ENCODE results near the gene GM2A. TPM values are rescaled to one million over a fixed set of nuclear protein-coding genes. Genes with fewer than 3 reads are reported as not detected.

The GM2A gene
- total and polyA plus RNA-seq, 12 donors, result 15.5 to 81.3 (median 53.9) TPM

DNA sequence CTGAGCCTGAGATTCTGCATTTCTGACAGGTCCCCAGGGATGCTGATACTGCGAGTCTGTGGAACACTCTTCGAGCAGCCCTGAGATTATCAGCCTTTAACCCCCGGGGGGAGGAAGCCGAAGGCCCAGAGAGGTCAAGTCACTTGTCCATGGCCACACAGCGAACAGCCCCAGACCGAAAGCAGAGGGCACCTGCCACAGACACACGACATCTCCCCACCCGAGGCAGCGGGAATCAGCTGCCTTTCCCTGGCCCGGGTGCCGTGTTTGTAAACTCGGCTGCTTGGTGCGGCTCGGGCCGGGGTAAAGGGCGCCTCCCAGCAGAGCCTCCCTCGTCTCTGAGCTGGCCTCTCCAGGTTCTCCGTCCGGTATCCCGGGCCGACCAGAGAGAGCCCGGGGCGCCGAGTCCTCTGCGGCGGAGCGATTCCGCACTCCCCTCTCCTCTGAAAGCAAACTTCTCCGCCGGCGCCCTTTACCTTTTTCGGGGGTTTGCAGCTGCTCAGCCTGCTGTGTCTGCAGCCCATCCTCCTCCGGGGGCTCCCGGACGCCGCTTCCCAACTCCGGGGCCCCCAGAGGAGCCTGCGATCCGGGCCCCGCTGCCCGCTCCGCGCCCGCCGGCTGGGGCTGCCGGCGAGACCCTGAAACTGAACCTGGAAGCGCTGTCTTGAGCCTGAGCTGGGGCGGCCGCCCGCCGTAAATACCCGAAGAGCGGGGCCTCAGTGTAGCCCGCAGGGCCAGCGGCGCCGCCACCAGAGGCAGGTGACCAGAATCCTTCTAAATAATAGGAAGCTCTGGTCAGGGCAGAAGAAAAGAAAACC lies 29.3 kb upstream of the GM2A start, which contains the start of gene CCDC69:
CCDC69 (minus strand) TSS at position 646 of the 818 bp plus-strand sequence; CDS start at position 524, 122 bp downstream.
- TF ChIP-seq, protein P1, sequence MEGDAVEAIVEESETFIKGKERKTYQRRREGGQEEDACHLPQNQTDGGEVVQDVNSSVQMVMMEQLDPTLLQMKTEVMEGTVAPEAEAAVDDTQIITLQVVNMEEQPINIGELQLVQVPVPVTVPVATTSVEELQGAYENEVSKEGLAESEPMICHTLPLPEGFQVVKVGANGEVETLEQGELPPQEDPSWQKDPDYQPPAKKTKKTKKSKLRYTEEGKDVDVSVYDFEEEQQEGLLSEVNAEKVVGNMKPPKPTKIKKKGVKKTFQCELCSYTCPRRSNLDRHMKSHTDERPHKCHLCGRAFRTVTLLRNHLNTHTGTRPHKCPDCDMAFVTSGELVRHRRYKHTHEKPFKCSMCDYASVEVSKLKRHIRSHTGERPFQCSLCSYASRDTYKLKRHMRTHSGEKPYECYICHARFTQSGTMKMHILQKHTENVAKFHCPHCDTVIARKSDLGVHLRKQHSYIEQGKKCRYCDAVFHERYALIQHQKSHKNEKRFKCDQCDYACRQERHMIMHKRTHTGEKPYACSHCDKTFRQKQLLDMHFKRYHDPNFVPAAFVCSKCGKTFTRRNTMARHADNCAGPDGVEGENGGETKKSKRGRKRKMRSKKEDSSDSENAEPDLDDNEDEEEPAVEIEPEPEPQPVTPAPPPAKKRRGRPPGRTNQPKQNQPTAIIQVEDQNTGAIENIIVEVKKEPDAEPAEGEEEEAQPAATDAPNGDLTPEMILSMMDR (IDR thresholded peaks at IDR 0.05), result peak in 5 of 6 experiments; percentile 17 to 33 (median 27)
- TF ChIP-seq POLR2A (IDR thresholded peaks at IDR 0.05), result peak; percentile 79 to 91
- H3K9me3 ChIP-seq (replicated peaks in 1 of 3), result no peaks in the 10 kb centered on the region
- peak within 1 kb of the TSS; percentile 12 to 92 (median 84) for H3K27ac ChIP-seq
- H3K36me3 ChIP-seq (replicated peaks in 1 of 2), result no peaks in the 10 kb centered on the region
- intact Hi-C loops (cut with DNase I), result no loop called here
- H3K27me3 ChIP-seq, result no peaks in the 10 kb centered on the region
- H3K4me3 ChIP-seq, result peak within 1 kb of the TSS; percentile 39 to 81 (median 72)
- 0 to 1% (median 1%) methylated on average over 23 to 58 of the region's 58 CpGs for WGBS, 4 donors
- peaks cover 22 to 51% of the 10 kb centered on the region in 2 donors for H3K4me1 ChIP-seq (replicated peaks in 1 of 2)
- DNase-seq, result peak; percentile 73 to 89 (median 84)

DNA sequence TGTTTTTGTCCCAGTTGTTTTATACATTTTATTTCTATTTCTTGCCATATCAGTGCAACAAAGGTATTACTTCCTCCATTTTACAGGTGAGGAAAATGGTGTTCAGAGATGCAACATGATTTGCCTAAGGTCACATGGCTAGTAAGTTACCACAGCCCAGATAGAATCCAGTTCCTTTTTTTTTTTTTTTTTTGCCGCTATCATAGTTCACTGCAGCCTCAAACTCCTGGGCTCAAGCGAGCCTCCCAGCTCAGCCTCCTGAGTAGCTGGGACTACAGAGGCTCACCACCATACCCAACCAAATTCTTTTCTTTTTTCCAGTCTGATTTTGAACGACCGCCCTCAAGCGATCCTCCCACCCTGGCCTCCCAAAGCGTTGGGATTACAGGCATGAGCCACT lies 28.6 kb upstream of the GM2A start:
- Histone ChIP-seq H3K4me3 (peak overlapping the region in 1 of 4 donors; percentile 81), H3K36me3 (replicated peaks in 1 of 2) (no peaks in the 10 kb centered on the region), H3K9me3 (replicated peaks in 1 of 3) (no peaks in the 10 kb centered on the region), H3K27me3 (no peaks in the 10 kb centered on the region), H3K27ac (peak overlapping the region in 3 of 5 donors; percentile 74 to 92 (median 84)), H3K4me1 (replicated peaks in 1 of 2) (peaks cover 22 to 46% of the 10 kb centered on the region in 2 donors)
- WGBS, 4 donors, result 78 to 89% (median 83%) methylated on average over 6 of the region's 6 CpGs
- DNase-seq, result no peak
- intact Hi-C loops (cut with DNase I), result no loop called here
- no peak for TF ChIP-seq POLR2A (IDR thresholded peaks at IDR 0.05)
- TF ChIP-seq, protein P1 (IDR thresholded peaks at IDR 0.05), result no peak

DNA sequence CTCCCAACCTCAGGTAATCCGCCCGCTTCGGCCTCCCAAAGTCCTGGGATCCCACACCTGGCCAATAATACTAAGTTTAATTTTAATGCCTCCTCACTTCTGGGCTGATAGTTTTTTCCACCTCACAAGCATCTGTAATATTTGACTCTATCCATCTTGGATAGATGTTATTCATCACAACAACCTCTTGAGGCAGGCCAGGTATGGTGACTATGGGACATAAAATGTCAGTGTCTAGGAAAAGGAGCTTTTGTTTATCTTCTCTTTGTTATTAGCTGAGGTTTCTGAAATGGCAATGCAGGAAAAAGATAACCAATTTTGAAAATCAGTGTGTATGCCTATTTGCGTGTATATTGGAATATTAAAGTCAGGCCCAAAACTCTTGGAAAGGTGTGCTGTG lies 27.9 kb upstream of the GM2A start:
- TF ChIP-seq, protein P1 (IDR thresholded peaks at IDR 0.05), result no peak
- TF ChIP-seq POLR2A (IDR thresholded peaks at IDR 0.05), result no peak
- Histone ChIP-seq H3K36me3 (replicated peaks in 1 of 2) (no peaks in the 10 kb centered on the region), H3K27me3 (no peaks in the 10 kb centered on the region), H3K9me3 (replicated peaks in 1 of 3) (no peaks in the 10 kb centered on the region), H3K27ac (no peak overlapping the region), H3K4me3 (no peak overlapping the region), H3K4me1 (replicated peaks in 1 of 2) (peaks cover 22 to 39% of the 10 kb centered on the region in 2 donors)
- DNase-seq, result no peak
- intact Hi-C loops (cut with DNase I), result no loop called here
- 93 to 98% (median 96%) methylated on average over 4 of the region's 4 CpGs for WGBS, 4 donors

DNA sequence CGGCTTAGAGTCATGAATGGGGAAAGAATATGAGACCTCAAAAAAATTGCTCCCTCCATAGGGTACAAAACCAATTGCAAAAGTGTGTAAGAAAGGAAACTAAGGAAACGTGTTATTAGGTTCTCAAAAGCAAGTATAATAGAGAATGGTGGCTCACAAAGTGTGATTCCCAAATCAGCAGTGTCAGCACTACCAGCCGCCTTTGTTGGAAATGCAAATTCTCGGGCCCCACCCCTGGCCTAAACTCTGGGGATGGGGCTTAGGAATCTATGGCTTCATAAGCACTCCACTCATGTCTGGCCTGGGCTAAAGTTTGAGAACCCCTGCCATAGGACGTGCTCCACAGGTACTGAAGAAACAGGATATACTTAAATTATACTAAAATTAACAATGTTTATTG lies 27.5 kb upstream of the GM2A start:
- TF ChIP-seq POLR2A (IDR thresholded peaks at IDR 0.05), result no peak
- TF ChIP-seq, protein P1 (IDR thresholded peaks at IDR 0.05), result no peak
- no peaks in the 10 kb centered on the region for H3K9me3 ChIP-seq (replicated peaks in 1 of 3)
- H3K27me3 ChIP-seq, result no peaks in the 10 kb centered on the region
- no peak overlapping the region for H3K27ac ChIP-seq
- H3K4me1 ChIP-seq (replicated peaks in 1 of 2), result peaks cover 22 to 35% of the 10 kb centered on the region in 2 donors
- 85 to 90% (median 87%) methylated on average over 5 of the region's 5 CpGs for WGBS, 4 donors
- intact Hi-C loops (cut with DNase I), result no loop called here
- no peak overlapping the region for H3K4me3 ChIP-seq
- no peaks in the 10 kb centered on the region for H3K36me3 ChIP-seq (replicated peaks in 1 of 2)
- DNase-seq, result no peak
